GM18861 (cell line): ENCODE measurements around the gene DRC7.
"Not testable (repeated sequence)": the region's sequence is repeated elsewhere in the genome, so short reads cannot be mapped to it uniquely, and the experiment has no call there.

Experiments used
- ATAC-seq: cut with Tn5 transposase; IDR thresholded peaks from one replicate; pipeline ENCODE4 v1.9.1; 2021; ENCODE audit not compliant: unreplicated experiment

Gene DRC7

GRCh38 chr16:57732714-57733113, 38.1 kb downstream of the DRC7 start:
- ATAC-seq = no peak

GRCh38 chr16:57734308-57734924, 39.8 kb downstream of the DRC7 start:
- no peak for ATAC-seq

DNA sequence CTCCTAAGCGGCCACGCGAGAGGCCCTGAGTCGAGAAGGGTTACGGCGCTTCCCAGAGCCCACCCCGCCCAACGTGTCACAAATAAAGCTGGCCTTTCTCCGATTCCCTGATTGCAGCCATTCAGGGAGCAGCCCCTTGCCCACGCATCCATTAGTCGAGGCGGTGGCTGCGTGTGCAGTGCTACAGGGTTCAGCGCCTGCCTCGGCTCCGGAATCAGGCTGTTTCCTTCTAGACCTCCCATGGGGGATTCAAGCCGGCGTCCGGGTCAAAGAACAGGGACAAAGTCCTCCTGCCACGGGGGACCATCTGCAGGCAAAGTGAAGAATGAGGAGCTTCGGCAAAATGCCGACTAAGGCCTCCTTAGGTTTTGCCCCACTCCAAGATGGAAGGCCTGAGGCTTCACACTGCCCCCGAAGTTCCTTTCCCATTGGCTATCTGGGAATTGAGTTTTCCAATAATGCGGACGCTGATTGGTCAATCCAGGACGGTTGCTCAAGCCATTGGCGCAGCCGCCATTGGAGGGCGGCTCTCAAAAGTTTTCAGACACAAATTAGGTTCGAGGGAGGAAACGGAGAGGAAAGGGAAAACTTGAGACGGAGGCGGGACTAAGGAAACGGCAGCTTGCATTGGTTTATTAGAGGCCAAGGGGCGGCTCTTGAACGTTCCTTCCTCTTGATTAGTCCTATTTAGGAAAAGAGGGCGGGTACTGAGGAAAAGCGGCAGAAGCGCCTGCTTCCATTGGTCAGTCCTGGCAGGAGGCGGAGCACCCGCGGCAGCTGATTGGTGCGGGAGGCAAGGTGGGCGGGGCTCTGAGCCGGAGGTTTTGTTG, 40.5 kb downstream of the DRC7 start:
- ATAC-seq = peak; percentile 75

- no peak for ATAC-seq
These were observed 41.3 kb downstream of the DRC7 start, which contains the start of gene KATNB1 for GRCh38 chr16:57735755-57736418. Gene KATNB1 (plus strand): TSS chr16:57735770. CDS start chr16:57737244, 1,474 bp downstream.

- ATAC-seq = no peak
These were observed 42.1 kb downstream of the DRC7 start for GRCh38 chr16:57736419-57737351.

DNA sequence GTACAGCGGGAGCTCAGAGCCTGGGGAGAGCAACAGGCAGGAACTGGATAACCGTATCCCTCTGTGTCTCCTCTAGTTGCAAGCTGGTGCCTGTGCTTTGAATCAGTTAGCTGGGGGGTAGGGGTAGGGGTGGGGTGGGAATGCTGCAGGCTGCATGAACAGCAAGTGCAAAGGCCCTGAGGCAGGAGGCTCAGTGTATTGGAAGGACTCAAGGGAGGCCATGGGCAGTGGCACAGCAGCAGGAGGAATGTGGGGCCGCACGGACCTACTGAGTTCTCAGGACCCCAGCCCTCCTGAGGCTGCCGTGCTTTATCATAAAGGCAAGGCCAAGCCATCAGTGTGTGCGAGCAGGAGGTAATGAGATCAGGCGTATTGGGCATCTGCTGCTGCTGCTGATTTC, 44.2 kb downstream of the DRC7 start:
- ATAC-seq = no peak

GRCh38 chr16:57739756-57740422, 45.3 kb downstream of the DRC7 start:
- ATAC-seq = no peak

DNA sequence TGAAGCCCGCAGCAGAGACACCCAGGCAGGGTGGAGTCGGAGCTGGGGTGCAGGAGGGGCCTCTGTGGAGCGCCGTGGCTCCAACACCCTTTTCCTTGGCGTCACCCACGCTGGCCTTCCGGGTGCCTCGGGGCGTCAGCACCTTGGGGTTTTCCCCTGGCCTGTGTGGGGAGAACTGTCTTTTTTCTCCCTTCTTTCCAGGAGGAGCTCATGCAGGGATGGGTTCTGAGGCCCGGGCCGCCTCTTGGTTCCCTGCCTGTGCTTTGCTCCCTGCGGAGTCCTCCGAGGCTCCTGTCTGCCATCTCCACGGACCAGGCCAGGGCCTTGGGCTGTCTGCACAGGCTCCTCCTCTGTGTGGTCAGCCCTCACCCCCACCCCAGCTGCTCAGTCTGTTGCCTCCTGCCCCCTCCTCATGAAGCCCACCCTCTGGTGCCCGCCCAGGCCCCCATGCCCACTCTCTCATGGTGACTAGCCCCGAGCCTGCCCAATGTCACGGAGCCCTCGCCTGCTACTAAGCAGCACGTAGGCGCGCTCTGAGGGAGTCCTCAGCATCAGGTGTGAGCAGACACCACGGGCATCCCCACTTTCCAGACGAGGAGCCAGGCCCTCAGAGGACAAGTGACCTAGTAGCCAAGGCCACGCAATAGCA, 45.9 kb downstream of the DRC7 start:
- ATAC-seq = no peak

DNA sequence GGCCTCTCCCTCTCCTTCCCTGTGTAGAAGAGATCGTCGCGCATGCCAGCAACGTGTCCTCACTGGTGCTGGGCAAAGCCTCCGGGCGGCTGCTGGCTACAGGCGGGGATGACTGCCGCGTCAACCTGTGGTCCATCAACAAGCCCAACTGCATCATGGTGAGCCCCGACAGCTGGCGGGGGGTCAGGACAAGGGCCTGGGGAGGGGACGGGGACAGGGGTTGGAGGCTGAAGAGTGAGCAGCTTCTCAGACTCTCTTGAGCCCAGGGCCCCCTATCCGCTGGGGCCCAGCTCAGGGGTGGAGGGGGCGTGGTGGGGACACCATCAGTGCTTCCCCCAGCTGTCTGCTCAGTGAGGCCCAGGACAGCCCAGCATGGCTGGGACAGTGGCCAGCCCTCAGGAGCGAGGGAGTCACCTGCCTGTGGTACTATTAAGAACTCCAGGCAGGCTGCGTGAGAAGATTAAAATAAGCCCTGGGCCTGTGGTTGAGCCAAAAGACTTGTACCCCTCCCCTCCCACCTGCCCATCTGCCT, 47.1 kb downstream of the DRC7 start:
- ATAC-seq = no peak

GRCh38 chr16:57742543-57742942, 47.9 kb downstream of the DRC7 start:
- no peak for ATAC-seq

GRCh38 chr16:57743458-57743857, 48.9 kb downstream of the DRC7 start:
- no peak for ATAC-seq

GRCh38 chr16:57743886-57744641, 49.5 kb downstream of the DRC7 start:
- ATAC-seq = no peak

GRCh38 chr16:57744642-57744903, 50.0 kb downstream of the DRC7 start:
- no peak for ATAC-seq

DNA sequence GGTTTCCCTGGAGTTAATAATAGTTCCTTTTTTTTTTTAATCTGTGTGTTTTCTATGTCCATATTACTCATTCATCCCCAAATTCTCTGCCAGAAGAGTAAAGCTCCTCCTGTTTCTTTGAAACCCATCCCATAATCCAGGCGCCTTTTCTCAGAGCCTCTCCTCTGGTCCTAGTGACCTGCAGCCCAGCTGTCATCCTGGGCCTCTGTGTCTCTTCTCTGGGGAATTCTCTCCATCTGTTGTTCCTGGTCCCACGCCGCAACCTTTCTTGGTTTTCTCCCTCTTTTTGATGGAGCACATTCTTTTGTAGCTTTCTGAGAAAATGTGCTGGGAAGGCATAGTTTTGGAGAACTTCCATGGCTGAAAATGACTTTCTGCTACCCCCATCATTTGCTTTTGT, 51.2 kb downstream of the DRC7 start:
- ATAC-seq = no peak

GRCh38 chr16:57746316-57746715, 51.7 kb downstream of the DRC7 start:
- ATAC-seq = not testable (repeated sequence)

- ATAC-seq = no peak
These were observed 52.5 kb downstream of the DRC7 start for GRCh38 chr16:57747091-57747490.

GRCh38 chr16:57747496-57747895, 52.9 kb downstream of the DRC7 start:
- no peak for ATAC-seq

- no peak for ATAC-seq
These were observed 53.4 kb downstream of the DRC7 start for GRCh38 chr16:57747996-57748395.

DNA sequence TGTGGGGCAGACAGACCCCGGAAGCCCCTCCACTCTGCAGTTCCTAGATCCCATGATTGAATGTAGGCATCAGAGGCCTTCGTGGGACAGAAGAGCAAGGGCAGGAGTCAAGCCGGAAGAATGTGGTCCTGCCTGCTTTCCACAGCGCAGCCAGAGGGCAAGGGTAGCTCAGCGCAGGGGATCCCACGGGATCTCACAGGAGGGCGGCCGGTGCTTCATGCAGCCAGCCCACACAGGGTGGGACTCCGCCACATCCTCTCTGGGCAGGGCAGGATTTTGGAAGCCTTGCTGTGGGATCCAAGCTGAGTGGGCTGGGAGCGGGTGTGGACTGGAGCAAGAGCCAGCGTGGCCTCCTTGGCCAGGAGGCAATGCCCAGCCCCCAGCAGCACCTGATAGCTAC, 54.0 kb downstream of the DRC7 start:
- no peak for ATAC-seq
